MCF 10A (cell line): ENCODE data around the gene SARM1. TPM values are rescaled to one million over a fixed set of nuclear protein-coding genes. Genes with fewer than 3 reads are reported as not detected.
A peak's percentile ranks its signal among the peaks of the same experiment; 100 is the strongest.

Experiments
- BruUV-seq: library from RNA; stranded (reverse); fragments of 400-500 nt; replicated peaks from 2 replicates; lab custom pipeline; 2021; lab: Mats Ljungman, UMichigan
- CTCF ChIA-PET: fragments of 300-600 bp; sonication (Branson Sonifier 250); formaldehyde crosslinking; extraction: SDS; loops from one replicate; lab custom pipeline; 2021; ENCODE audit warnings: antibody characterized with exemption, inconsistent platforms; lab: Yijun Ruan, JAX
- POLR2A ChIA-PET: fragments of 300-600, 350-650 bp; sonication (Branson Sonifier 250); formaldehyde crosslinking; extraction: SDS; loops from one replicate; lab custom pipeline; 2020; ENCODE audit warnings: antibody characterized with exemption, inconsistent platforms; lab: Yijun Ruan, JAX
- DNase-seq: peaks from one replicate; pipeline ENCODE4 v3.0.0-alpha.2; 2018; ENCODE audit not compliant: unreplicated experiment
- H3K27ac Mint-ChIP-seq: one replicate; pipeline ENCODE4 v1.8.0; 2022; ENCODE audit warnings: mild to moderate bottlenecking, low read depth, mixed read lengths; ENCODE audit not compliant: unreplicated experiment
- H3K27me3 Mint-ChIP-seq: one replicate; pipeline ENCODE4 v1.8.0; 2022; ENCODE audit warnings: mixed read lengths; ENCODE audit not compliant: insufficient read depth, unreplicated experiment
- H3K36me3 Mint-ChIP-seq: one replicate; pipeline ENCODE4 v1.8.0; 2022; ENCODE audit warnings: mild to moderate bottlenecking, moderate library complexity, mixed read lengths; ENCODE audit not compliant: insufficient read depth, unreplicated experiment
- H3K4me1 Mint-ChIP-seq: one replicate; pipeline ENCODE4 v1.8.0; 2022; ENCODE audit warnings: mixed read lengths; ENCODE audit not compliant: insufficient read depth, unreplicated experiment
- H3K4me3 Mint-ChIP-seq: one replicate; pipeline ENCODE4 v1.8.0; 2022; ENCODE audit warnings: mild to moderate bottlenecking, moderate library complexity, mixed read lengths; ENCODE audit not compliant: unreplicated experiment
- H3K9me3 Mint-ChIP-seq: one replicate; pipeline ENCODE4 v1.8.0; 2022; ENCODE audit warnings: mixed read lengths; ENCODE audit not compliant: unreplicated experiment
- CTCF ChIP-seq: fragments of 200-600 bp; IDR thresholded peaks from one replicate; pipeline ENCODE4 v1.8.0; 2022; ENCODE audit warnings: antibody characterized with exemption, mild to moderate bottlenecking; ENCODE audit not compliant: unreplicated experiment
- intact Hi-C: fragments of 100-400 bp; cut with micrococcal nuclease; formaldehyde crosslinking; loops from 2 replicates; pipeline ENCODE4 v1.14.1; 2022
- total RNA-seq: library from RNA; stranded (reverse); gene quantifications from 2 replicates; pipeline ENCODE4 v1.2.3, GENCODE V29; 2022

Gene SARM1
- total RNA-seq, 1 experiment from 2014 or later: 0.63 TPM

GRCh38 chr17:28368915-28369683 is 2.4 kb upstream of the SARM1 start:
- intact Hi-C loops: no loop called here
- TF ChIP-seq CTCF: no peak
- ChIA-PET POLR2A (interaction anchor here (0.6 to 4.0 kb wide), 3 partner anchors 11 to 289 kb away, joined by 3 to 22 read pairs (median 7); partner anchors contain the start of gene POLDIP2), CTCF (interaction anchor here (1.0 to 3.9 kb wide), 4 partner anchors 9 to 125 kb away, joined by 3 to 16 read pairs (median 6); no protein-coding TSS in a partner anchor)
- no TSS peak for BruUV-seq
- Mint-ChIP-seq H3K4me1 (peaks cover 5% of the 10 kb centered on the region), H3K27ac (no peak overlapping the region), H3K27me3 (no peaks in the 10 kb centered on the region), H3K4me3 (no peak overlapping the region), H3K36me3 (peaks cover 4% of the 10 kb centered on the region), H3K9me3 (no peaks in the 10 kb centered on the region)
- DNase-seq: no peak

GRCh38 chr17:28369684-28370034 is 1.8 kb upstream of the SARM1 start:
- Mint-ChIP-seq H3K4me3 (no peak overlapping the region), H3K4me1 (peaks cover 5% of the 10 kb centered on the region), H3K9me3 (no peaks in the 10 kb centered on the region), H3K27ac (peak overlapping the region; percentile 9), H3K27me3 (no peaks in the 10 kb centered on the region), H3K36me3 (peaks cover 4% of the 10 kb centered on the region)
- intact Hi-C loops: no loop called here
- DNase-seq: peak; percentile 2
- BruUV-seq: no TSS peak
- ChIA-PET CTCF (interaction anchor here (1.0 to 3.9 kb wide), 3 partner anchors 10 to 47 kb away, joined by 3 to 16 read pairs (median 6); no protein-coding TSS in a partner anchor), POLR2A (interaction anchor here (0.8 to 4.0 kb wide), 2 partner anchors 10 to 12 kb away, joined by 7 to 22 read pairs; partner anchors contain the start of gene POLDIP2)
- no peak for TF ChIP-seq CTCF

- CTCF ChIA-PET: interaction anchor here (0.5 to 3.9 kb wide), 3 partner anchors 14 to 46 kb away, joined by 3 to 16 read pairs (median 3); no protein-coding TSS in a partner anchor
- no peak for TF ChIP-seq CTCF
- BruUV-seq: no TSS peak
These were observed 1.3 kb upstream of the SARM1 start, which contains the start of gene VTN for GRCh38 chr17:28370035-28370743. Gene VTN, minus strand, starts transcription at chr17:28370307. Its CDS starts 104 bp downstream, at chr17:28370203.

More at GRCh38 chr17:28370035-28370743, 1.3 kb upstream of the SARM1 start, which contains the start of gene VTN:
- intact Hi-C loops: no loop called here
- H3K27me3 Mint-ChIP-seq: no peaks in the 10 kb centered on the region
- H3K9me3 Mint-ChIP-seq: no peaks in the 10 kb centered on the region
- peaks cover 5% of the 10 kb centered on the region for H3K4me1 Mint-ChIP-seq
- POLR2A ChIA-PET: interaction anchor here (1.6 to 1.9 kb wide), 2 partner anchors 10 to 13 kb away, joined by 7 to 9 read pairs; partner anchors contain the start of gene POLDIP2
- peak; percentile 5 for DNase-seq
- H3K27ac Mint-ChIP-seq: peak within 1 kb of the TSS; percentile 70
- peaks cover 4% of the 10 kb centered on the region for H3K36me3 Mint-ChIP-seq
- H3K4me3 Mint-ChIP-seq: peak within 1 kb of the TSS; percentile 70
